Measurements from ENCODE around the gene RIMKLB.
"Not testable (repeated sequence)": the region's sequence is repeated elsewhere in the genome, so short reads cannot be mapped to it uniquely, and the experiment has no call there.

DNA sequence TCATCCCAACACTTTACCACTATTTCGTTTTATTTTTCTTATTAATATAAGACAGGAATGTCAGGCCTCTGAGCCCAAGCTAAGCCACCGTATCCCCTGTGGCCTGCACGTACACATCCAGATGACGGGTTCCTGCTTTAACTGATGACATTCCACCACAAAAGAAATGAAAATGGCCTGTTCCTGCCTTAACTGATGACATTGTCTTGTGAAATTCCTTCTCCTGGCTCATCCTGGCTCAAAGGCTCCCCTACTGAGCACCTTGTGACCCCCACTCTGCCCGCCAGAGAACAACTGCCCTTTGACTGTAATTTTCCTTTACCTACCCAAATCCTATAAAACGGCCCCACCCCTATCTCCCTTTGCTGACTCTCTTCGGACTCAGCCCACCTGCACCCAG is 112.3 kb downstream of the RIMKLB start:
- TF ChIP-seq, protein P1, sequence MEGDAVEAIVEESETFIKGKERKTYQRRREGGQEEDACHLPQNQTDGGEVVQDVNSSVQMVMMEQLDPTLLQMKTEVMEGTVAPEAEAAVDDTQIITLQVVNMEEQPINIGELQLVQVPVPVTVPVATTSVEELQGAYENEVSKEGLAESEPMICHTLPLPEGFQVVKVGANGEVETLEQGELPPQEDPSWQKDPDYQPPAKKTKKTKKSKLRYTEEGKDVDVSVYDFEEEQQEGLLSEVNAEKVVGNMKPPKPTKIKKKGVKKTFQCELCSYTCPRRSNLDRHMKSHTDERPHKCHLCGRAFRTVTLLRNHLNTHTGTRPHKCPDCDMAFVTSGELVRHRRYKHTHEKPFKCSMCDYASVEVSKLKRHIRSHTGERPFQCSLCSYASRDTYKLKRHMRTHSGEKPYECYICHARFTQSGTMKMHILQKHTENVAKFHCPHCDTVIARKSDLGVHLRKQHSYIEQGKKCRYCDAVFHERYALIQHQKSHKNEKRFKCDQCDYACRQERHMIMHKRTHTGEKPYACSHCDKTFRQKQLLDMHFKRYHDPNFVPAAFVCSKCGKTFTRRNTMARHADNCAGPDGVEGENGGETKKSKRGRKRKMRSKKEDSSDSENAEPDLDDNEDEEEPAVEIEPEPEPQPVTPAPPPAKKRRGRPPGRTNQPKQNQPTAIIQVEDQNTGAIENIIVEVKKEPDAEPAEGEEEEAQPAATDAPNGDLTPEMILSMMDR (IDR thresholded peaks at IDR 0.05), result not testable (repeated sequence)
- TF ChIP-seq POLR2A (IDR thresholded peaks at IDR 0.05), result not testable (repeated sequence)
